ENCODE results near the gene PAM. TPM values are rescaled to one million over a fixed set of nuclear protein-coding genes. Genes with fewer than 3 reads are reported as not detected.

The PAM gene
- total and polyA plus RNA-seq, 2 of the 8 experiments (the other 6 are each of a cell fraction or from before 2014, with no cell fraction given) = 30.4 to 67.8 TPM

DNA sequence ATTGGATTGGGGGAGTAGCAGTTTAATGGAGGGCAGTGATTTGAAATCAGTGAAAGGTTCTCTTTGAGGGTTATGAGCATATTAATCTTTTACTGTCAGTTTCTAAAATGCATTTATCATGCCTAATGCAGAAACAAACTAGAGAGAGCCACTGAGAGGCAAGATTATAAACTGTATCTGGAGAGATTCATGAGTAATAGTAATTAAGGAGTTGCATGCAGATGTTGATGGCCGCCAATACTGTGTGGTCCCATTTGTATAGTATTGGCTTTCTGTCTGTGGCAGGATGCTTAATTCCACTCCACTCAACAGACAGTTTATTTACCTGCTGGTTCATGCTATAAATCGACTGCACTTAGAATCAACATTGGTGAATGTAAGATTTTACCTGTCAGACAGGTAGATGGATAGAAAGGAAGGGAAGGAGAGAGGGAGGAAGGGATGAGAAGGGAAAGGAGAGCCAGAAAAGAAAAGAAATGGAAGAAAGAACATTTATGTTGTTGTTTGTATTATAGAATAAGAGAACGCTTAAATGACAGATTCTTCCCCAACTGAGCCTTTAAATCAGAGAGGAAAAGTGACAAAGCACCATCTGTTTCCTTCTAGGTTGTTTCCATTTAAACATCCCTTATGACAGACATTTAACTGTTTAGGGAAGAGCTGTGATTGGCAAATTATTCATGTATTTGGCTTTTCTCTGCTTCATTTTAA, 146.5 kb downstream of the PAM start:
- no peaks in the 10 kb centered on the region for H3K36me3 ChIP-seq (ENCODE audit: control insufficient read depth in 2 of 4, insufficient read depth in 4 of 4, low read length in 3 of 4)
- 91% methylated on average over 3 of the region's 3 CpGs; no CpG with 5 or more reads in 1 of the 2 experiments for WGBS, 2 experiments (ENCODE audit: extremely low coverage in 1 of 2, insufficient coverage in 1 of 2, insufficient read length in 1 of 2, insufficient replicate concordance in 2 of 2, low coverage in 1 of 2, low lambda C conversion rate in 2 of 2, missing lambda C conversion rate in 1 of 2)
- no peak overlapping the region for H4K5ac ChIP-seq (ENCODE audit: insufficient read length, low read depth, low read length)

More for the DNA sequence above, 146.5 kb downstream of the PAM start:
- Histone ChIP-seq H2BK12ac (ENCODE audit: low read depth, low read length) (no peak overlapping the region), H2BK20ac (ENCODE audit: low read length) (no peak overlapping the region), H2BK15ac (ENCODE audit: low read length) (no peak overlapping the region), H3K18ac (ENCODE audit: extremely low read depth, low read length) (no peak overlapping the region), H2BK120ac (replicated peaks; ENCODE audit: low read depth, low read length) (no peak overlapping the region), H3K4ac (replicated peaks; ENCODE audit: insufficient read length, low read depth, low read length) (no peak overlapping the region), H4K8ac (ENCODE audit: extremely low read depth, insufficient read depth, low read length) (no peak overlapping the region), H3K9ac (replicated peaks in 1 of 4; ENCODE audit: extremely low read depth in 1 of 4, low read depth in 3 of 4, low read length in 3 of 4) (no peak overlapping the region), H3K27me3 (replicated peaks in 1 of 4; ENCODE audit: control insufficient read depth in 3 of 4, extremely low read depth in 1 of 4, insufficient read depth in 3 of 4, low read length in 3 of 4) (no peaks in the 10 kb centered on the region), H2AK5ac (ENCODE audit: low read depth, low read length) (no peak overlapping the region), H3K9me3 (ENCODE audit: insufficient read depth in 2 of 2, low read depth in 1 of 2, low read length in 1 of 2) (no peaks in the 10 kb centered on the region), H3K23me2 (ENCODE audit: low read depth, low read length) (no peaks in the 10 kb centered on the region), H3K14ac (ENCODE audit: insufficient read length) (no peak overlapping the region), H2BK5ac (ENCODE audit: low read depth, low read length) (no peak overlapping the region), H3K27ac (ENCODE audit: low read depth, low read length) (no peak overlapping the region), H3K56ac (replicated peaks; ENCODE audit: insufficient read length, low read depth, low read length) (no peak overlapping the region), H4K91ac (replicated peaks; ENCODE audit: insufficient read length, low read length) (no peak overlapping the region), H2AFZ (ENCODE audit: low read length) (no peak overlapping the region), H4K20me1 (replicated peaks in 1 of 2; ENCODE audit: control insufficient read depth in 1 of 2, insufficient read depth in 2 of 2, low read length in 2 of 2) (no peaks in the 10 kb centered on the region), H3K79me1 (ENCODE audit: low read depth, low read length) (no peaks in the 10 kb centered on the region), H3K4me1 (replicated peaks in 1 of 4; ENCODE audit: control insufficient read depth in 3 of 4, insufficient read depth in 4 of 4, low read length in 3 of 4) (peaks cover 0 to 3% (median 0%) of the 10 kb centered on the region in 4 experiments; a peak in 1 of 7 replicates), H3K79me2 (ENCODE audit: control insufficient read depth in 1 of 2, insufficient read depth in 2 of 2, low read length in 2 of 2) (no peaks in the 10 kb centered on the region), H3K23ac (ENCODE audit: insufficient read length) (no peak overlapping the region), H3K4me2 (ENCODE audit: insufficient read depth in 1 of 2, low read depth in 2 of 2, low read length in 2 of 2) (no peak overlapping the region), H3K4me3 (ENCODE audit: extremely low read depth in 1 of 4, insufficient read depth in 2 of 4, low read depth in 3 of 4, low read length in 4 of 4) (no peak overlapping the region)
- FAIRE-seq = no peak
- ChIA-PET POLR2A (ENCODE audit: partially characterized antibody) (no interaction called here), CTCF (ENCODE audit: partially characterized antibody) (no interaction called here)
- no peak for DNase-seq (ENCODE audit: low read depth in 1 of 2, low spot score in 2 of 2)
- TF ChIP-seq JUN (IDR thresholded peaks at IDR 0.05; ENCODE audit: low read depth, low read length) = no peak
- TF ChIP-seq HDAC2 (IDR thresholded peaks at IDR 0.05; ENCODE audit: borderline replicate concordance in 1 of 2, low read depth in 2 of 2, low read length in 2 of 2) = no peak
- no peak for TF ChIP-seq RFX5 (IDR thresholded peaks at IDR 0.05; ENCODE audit: borderline replicate concordance, low read depth, low read length)
- no peak for TF ChIP-seq SP2 (IDR thresholded peaks at IDR 0.05; ENCODE audit: low read length)

All from H1 (cell line).